Sigmoid colon (tissue), 4 donors: ENCODE results near the gene LDLRAD4.

Source experiments
- CTCF ChIP-seq, 4 experiments: fragments of 450-650 bp in 3 of 4; fragments of 200-600 bp in 1 of 4; IDR thresholded peaks; one replicate each; pipeline ENCODE4 v1.5.1; 2016 to 2019; ENCODE audit warnings: antibody characterized with exemption in 4 of 4, mild to moderate bottlenecking in 3 of 4, moderate library complexity in 2 of 4
- POLR2AphosphoS5 ChIP-seq, 4 donors: sonication (generic); formaldehyde crosslinking; IDR thresholded peaks; one replicate each; pipeline ENCODE4 v1.6.1; 2017; ENCODE audit warnings: antibody characterized with exemption in 4 of 4

DNA sequence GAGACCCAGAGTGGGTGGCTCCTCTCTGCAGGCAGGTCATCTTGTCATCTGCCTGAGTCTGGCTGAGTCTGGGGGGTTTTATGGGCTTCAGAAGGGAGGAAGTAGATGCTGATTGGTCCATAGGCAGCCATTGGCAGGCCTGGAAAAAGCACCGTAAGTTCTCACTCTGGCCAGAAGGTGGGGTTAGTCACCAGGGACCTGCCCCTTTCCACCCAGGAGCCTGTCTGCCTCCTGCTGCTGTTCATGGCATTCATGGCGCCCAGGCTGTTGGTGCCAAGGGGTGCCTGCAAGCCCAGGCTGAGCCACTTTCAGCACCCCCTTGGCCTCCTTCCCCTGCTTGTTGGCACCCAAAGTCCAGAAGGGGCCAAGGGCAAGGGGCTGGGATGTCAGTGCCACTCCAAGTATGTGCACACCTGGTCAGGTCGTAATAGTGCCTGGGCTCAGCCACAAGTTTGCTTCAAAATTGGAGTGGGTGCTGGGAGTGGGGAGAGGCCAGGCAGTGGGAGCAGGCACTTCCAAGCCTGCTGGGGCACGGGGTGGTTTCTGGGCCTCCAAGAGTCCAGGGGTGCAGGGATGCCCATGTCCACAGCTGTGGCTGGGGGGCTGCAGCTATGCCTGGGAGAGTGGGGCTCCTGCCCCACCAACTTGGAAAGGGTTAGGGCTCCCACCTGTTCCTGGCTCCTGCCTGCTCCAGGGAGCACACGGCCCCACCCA is 329.7 kb downstream of the LDLRAD4 start:
- TF ChIP-seq POLR2AphosphoS5 (IDR thresholded peaks at IDR 0.05) (no peak), CTCF (IDR thresholded peaks at IDR 0.05) (no peak)
